ENCODE measurements around the gene LATS2.
"Not testable (repeated sequence)": the region's sequence is repeated elsewhere in the genome, so short reads cannot be mapped to it uniquely, and the experiment has no call there.

LATS2 gene

DNA sequence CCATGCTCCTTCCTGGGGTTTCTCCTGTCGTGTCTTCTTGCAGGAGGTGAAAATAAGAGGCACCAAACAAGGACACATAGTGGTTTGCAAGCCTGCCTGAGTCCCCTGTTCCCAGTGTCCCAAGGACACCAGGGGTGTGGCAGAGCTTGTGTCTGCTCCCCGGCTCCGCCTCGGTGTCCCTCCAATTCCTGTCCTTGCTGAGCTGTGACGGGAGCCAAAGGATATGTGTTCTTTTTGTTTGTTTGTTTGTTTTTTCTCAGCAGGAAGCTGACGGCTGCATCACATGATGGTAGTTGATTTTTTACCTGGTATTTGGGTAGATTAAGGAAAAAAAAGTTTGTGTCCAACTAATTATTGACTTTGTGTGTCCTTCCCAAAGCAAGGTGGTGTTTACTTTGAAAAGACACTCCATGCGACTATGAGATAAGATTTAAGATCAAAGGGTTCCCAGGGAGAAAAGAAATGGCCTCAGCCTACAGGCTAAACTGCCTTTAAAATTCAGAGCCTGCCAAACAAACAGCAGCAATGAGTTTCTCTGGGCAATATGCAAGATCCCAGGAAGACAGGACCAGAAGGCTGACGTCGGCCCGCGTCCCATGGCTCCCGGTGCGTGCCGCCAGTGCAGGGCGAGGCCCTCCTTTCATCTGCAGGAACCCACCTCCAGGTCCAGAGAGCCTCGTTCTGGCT, 108.0 kb downstream of the LATS2 start:
- DNase-seq: no peak

DNA sequence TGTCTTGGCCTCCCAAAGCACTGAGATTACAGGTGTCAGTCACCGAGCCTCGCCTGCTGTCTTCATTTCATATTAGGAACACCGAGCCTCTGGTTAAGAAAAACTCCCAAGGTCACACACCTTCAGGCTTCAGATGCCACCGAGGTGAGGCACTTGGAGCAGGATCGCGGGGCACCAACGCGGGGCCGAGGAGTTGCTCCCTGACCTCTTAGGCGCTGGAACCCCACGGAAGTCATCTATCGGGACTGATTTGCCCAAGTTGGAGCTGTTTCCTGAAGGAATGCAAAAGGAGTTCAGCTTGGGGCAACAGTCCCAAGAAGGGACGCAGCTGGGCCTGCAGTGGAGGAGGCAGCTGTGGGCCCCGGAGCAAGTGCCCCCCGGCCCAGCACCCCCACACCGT, 108.5 kb downstream of the LATS2 start:
- DNase-seq: no peak

- DNase-seq: not testable (repeated sequence)
Observed at GRCh38 chr13:20948001-20948400, 113.4 kb downstream of the LATS2 start.

- DNase-seq: no peak
Observed at GRCh38 chr13:20945952-20946383, 115.4 kb downstream of the LATS2 start.

DNA sequence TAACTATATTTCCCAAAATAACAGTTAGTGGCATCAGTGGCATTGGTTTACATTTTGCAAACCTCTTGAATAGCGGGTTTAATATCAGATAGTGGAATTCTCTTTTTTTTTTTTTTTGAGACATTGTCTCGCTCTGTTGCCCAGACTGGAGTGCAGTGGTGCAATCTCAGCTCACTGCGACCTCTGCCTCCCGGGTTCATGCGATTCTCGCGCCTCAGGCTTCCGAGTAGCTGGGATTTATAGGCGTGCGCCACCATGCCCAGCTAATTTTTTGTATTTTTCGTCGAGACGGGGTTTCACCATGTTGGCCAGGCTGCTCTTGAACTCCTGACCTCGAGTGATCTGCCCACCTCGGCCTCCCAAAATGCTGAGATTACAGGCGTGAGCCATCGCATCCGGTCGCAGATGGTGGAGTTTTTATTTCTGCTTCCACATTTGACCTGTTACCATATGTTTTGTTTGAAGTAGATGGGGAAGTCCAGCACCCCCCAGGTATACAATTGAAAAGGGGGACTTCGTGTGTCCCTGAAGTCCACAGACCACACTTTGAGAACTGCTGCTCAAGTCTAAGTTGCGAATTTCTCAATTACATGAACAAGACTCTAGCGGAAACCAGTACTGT, 118.3 kb downstream of the LATS2 start:
- DNase-seq: no peak

DNA sequence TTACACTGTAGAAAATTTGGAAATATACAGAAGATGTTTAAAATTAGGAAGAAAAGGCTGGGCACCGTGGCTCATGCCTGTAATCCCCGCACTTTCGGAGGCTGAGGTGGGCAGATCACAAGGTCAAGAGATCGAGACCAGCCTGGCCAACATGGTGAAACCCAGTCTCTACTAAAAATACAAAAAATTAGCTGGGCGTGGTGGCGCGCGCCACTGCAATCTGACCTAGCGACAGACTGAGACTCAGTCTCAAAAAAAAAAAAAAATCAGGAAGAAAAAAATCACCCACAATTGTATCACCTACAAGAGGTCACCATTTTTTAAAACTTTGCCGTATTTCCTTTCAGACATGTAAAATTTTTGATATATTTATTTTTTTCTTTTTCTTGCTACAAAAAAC, 120.9 kb downstream of the LATS2 start:
- DNase-seq: not testable (repeated sequence)

DNA sequence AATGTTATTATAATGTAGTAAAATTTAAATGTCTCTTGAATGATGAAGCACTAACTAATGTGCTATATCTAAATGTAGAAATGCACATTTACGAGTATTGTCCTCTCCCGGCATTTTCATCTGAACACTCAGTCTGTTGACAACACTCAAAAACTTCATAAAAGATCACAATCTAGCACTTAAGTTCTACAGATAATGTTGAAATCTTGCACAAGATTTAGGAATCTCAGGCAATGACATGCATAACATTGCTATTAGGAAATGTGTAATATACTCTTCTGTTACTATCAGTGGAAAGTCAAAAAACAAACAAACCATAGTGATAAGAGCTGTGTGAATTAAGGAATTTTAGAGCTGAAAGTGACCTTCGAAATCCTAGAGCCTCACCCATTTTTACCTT, 121.3 kb downstream of the LATS2 start:
- no peak for DNase-seq

GRCh38 chr13:20939662-20940061, 121.7 kb downstream of the LATS2 start:
- DNase-seq: no peak

GRCh38 chr13:20938302-20938701, 123.1 kb downstream of the LATS2 start:
- DNase-seq: no peak

DNA sequence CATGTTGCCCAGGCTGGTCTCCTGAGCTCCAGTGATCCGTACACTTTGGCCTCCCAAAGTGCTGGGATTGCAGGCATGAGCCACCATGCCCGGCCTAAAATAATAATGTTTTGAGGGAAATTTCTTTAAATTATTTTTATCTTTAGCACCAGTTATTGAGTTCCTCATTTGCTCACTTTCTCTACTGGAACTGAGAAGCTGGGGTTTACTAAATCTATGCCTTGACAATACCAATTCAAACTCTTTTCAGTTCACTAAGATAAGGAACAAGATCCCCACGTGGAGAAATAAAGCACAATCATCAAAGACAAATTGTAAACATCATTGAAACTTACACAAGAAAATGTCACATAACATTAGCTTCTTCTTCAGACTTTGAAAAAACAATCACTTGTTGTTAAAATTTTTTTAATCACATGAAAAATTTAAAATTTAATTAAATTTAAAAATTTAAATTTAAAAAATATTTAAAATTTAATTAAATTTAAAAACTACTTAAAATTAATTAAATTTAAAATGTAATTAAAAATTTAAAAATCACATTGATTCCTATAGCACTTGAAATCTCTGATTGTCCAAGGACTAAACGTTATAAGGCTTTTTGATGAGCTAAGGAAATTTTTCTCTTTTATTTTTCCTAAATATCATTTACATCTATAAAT, 133.7 kb downstream of the LATS2 start:
- no peak for DNase-seq

DNA sequence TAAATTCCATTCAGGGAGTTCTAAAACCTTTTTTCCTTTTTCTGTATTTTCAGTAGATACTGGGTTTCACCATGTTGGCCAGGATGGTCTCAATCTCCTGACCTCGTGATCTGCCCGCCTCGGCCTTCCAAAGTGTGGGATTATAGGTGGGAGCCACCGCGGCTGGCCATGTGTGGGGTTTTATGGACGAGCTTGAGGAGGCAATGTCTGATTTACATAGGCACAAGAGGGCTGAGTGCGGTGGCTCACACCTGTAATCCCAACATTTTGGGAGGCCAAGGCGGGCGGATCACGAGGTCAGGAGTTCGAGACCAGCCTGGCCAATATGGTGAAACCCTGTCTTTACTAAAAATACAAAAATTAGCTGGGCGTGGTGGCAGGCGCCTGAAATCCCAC, 136.0 kb downstream of the LATS2 start:
- not testable (repeated sequence) for DNase-seq

- no peak for DNase-seq
Observed at GRCh38 chr13:20924758-20925394, 136.5 kb downstream of the LATS2 start.

GRCh38 chr13:20923272-20923671, 138.1 kb downstream of the LATS2 start:
- no peak for DNase-seq

Data from NCI-H2081 treated with DMSO at 0.1 percent for 48 hours (cell line).